HG03064 (cell line): ENCODE measurements around the gene PRCC.

Experiments used
- ATAC-seq: cut with Tn5 transposase; IDR thresholded peaks from one replicate; pipeline ENCODE4 v1.9.1; 2021; ENCODE audit warnings: low read depth; ENCODE audit not compliant: unreplicated experiment

The PRCC gene

DNA sequence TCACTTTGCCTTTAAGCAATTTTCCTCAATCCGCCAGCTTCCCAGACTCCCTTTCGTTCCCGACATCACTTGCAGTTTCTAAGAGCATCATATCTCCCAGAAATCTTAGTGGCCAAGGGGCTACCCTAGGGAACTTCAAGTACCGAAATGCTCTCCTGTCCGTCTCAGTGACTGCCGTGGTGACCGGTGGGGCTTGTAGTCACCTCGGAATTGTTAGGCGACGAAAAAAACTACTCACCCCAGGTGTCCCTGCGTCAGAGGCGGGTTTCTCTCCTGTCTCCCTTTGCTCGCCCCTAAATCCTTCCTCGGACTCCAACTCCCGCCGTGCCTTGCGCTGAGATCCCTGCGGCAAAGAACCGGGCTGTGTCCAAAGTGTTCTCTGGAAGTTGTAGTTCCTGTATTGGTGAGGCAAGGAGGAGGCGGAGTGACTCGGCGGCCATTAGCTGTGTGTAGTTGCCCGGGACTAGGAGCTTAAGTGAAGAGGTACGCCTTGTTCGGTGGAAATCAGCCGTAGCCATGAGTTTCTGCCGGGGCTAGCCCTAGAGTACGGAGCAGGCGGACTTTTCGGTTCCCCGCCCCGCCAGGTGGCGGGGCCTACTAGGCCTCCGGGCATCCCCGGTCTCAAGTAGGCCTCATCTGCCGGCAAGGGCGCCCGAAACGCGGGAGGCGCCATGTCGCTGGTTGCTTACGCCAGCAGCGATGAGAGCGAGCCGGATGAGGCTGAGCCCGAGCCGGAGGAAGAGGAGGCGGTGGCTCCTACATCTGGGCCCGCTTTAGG, at the start of gene PRCC:
Gene PRCC (plus strand): TSS at position 435 of the 778 bp plus-strand sequence. CDS start 237 bp downstream, at position 672.
- ATAC-seq, result peak; percentile 88

DNA sequence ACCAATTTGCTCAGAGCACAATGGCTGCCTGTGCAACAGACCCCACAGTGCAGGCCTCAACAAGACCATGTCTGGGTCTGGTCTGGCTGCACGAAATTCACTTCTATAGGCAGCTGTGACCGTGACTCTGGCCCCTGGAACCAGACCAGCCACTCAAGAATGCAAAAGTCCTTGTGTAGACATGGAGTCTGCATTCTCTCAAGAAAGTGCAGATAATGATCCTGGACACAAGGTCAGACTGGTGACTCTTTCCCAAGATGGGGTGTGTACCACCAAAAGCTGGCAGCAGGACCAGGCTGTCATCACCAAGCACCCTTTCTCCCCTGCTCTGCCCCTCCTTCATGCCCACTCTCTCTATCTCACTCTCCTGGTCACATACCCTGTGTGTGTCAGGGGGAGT, 46.2 kb upstream of the PRCC start:
- no peak for ATAC-seq

- ATAC-seq, result no peak
Measured at GRCh38 chr1:156721535-156721934, 45.8 kb upstream of the PRCC start.

DNA sequence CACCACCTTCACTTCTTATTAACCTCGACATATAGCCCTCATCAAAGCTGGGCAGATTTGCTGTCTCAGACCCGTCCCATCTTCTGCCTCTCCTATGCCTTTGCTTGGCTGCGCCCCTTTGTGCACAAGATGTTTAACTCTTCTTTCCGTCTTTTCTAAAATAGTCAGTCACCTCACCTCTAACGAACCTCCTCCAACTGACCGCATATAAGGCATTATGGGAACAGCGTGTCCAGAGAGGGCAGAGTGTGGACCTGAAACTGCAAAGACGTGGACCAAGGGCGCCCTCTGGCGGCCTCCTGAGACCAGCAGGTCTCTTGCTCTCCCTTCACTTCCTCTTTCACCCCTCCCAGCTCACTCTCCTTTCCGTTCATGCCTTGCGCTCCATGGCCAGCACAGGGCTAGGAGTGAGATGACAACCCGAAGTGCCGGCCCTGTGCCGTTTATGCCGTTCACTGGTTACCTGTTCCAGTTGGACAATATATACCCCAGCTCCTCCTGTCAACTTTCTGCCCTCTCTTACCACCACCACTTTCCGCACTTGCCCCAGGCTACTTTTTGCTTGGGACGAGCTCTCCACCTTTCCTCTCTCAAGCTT, 41.6 kb upstream of the PRCC start:
- no peak for ATAC-seq

GRCh38 chr1:156726549-156727226, 40.6 kb upstream of the PRCC start:
- no peak for ATAC-seq

DNA sequence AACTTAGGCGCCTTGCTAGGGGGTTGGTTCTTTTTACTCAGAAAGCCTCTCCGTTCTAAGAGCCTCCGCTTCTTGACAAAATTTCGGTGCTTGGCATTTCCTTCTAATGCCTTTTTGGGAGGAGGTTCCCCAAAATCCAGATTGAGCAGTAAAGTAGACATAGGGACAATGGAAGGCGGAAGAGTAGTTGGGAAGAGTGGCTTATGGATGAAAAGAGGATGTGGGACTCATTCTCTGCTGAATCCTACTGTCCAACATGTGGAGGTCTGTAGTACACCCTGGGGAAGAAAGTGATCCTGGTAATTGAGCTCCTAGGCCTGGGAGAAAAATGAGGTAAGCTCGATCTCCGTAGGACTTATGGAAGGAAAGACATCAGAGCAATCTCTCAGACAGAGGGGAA, 39.8 kb upstream of the PRCC start:
- no peak for ATAC-seq

DNA sequence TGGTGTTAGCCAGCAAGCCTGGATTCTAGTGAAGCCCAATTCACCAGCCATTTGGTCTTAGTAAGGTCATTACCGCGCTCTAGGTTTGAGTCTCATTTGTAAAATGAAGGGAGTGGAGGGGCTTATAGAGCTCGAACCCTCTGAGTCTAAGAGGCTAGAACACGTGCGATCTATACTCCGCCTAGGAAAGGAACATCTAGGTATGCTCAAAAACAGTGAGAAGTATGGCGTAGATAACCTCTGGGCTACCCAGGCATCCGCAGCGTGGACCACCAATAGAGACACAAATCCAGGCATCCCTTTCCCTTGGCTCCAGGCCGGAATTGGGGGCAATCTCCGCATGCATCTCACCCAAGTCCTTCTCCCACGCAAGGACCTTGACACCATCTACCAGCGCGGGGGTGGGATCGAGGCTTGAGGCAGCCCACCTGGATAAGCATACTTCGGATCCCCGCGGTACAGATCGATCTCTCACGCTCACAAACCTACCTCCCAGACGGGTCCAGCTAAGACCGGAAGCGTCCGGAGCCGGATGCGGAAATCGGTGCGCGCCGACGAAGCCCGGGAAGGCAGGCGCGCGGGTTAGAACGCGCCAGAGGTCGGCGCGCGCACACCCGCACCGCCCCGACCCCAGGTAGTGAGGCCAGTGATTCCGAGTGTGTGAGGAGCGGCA, 39.3 kb upstream of the PRCC start, which contains the start of gene METTL25B:
Gene METTL25B (plus strand): TSS at position 544 of the 673 bp plus-strand sequence. CDS start 636 bp downstream, outside the sequence.
- ATAC-seq, result peak; percentile 44

DNA sequence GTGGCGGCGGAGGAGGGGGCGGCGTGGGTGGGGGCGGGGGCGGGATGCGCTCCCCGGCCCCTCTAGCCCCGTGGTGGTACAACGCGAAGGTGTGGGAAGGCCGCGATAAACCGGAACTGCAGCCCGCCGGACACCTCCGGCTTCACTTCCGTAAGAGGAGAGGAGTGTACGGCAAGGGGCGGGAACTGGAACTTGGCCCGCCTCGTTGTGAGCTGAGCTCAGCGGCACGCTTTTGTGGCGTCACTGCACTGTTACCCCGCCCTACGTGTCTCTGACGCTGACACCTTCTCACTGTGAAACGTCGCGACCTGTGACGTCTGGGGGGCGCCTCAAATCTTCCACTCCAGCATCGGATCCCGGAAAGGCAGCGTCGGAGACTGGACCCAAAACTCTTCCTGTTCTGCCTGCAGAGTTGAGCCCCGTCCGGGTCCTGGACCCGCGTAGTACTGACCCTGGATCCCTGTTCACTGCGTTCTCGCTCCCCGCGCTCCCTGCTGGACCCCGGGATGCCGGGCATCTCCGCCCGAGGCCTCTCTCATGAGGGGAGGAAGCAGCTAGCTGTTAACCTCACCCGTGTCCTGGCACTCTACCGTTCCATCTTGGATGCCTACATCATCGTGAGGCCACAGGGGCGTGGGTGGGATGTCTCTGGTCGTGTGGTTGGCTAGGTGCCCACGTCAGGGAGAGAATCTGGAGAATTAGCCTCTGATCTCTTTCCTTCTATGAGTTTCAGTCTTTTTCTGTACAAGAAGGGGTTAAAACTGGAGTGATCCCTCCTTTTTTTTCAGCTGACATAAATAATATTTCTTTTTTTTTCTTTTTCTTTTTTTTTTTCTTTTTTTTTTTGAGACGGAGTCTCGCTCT, 38.5 kb upstream of the PRCC start, which contains the start of gene ISG20L2:
Gene ISG20L2 (minus strand): TSS at position 168 of the 864 bp plus-strand sequence. CDS start 1,114 bp downstream, outside the sequence.
- peak; percentile 84 for ATAC-seq

DNA sequence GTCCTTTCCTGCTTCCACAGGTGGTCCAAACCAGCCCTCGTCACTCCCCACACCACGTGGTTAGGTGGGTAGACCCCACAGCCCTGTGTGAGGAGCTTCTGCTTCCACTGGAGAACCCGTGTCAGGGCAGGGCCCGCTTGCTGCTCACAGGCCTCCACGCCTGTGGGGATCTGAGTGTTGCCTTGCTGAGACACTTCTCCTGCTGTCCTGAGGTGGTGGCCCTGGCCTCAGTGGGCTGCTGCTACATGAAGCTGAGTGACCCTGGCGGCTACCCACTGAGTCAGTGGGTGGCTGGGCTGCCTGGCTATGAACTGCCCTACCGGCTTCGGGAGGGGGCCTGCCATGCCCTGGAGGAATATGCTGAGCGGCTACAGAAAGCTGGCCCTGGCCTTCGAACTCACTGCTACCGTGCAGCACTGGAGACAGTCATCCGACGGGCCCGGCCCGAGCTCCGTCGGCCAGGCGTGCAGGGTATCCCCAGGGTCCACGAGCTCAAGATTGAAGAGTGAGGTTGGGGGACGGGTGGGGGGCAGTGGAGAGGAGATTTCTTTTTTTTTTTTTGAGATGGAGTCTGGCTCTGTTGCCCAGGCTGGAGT, 33.2 kb upstream of the PRCC start:
- no peak for ATAC-seq

DNA sequence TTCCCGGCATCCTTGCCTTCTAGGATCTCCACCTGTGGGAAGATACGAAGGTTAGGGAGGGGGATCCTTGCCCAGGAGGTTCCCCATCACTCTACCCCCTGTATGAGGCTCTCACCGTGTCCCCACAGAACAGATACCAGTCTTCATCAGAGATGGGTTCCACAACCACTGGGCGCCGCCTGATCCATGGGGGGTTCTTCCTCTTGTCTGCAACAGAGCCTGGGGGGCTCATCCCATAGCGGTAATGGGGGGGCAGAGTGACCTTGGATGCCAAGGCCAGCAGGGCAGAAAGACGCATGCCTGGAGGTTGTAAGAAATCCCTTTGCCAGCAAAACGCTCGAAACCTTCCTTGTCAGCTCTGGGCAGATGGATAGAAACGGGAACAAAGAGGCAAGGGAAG, 28.9 kb upstream of the PRCC start:
- ATAC-seq, result no peak

DNA sequence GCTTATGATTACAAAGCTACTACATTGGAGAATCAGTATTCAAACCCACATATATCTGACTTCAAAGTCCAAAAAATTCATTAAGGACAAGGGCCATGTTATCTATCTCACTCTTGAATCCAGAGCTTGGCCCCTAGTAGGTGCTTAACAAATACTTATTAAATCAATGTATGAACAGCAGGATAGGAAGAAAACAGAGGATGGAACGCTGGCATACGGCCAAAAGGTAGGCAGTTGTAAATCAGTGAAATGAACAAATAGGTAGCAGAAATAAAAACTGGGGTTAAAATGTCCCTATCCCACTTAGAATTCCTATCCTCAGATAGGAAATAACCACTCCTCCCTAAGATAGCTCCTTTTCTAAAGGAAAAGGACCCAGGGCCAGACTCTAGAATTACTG, 28.4 kb upstream of the PRCC start:
- ATAC-seq, result no peak

DNA sequence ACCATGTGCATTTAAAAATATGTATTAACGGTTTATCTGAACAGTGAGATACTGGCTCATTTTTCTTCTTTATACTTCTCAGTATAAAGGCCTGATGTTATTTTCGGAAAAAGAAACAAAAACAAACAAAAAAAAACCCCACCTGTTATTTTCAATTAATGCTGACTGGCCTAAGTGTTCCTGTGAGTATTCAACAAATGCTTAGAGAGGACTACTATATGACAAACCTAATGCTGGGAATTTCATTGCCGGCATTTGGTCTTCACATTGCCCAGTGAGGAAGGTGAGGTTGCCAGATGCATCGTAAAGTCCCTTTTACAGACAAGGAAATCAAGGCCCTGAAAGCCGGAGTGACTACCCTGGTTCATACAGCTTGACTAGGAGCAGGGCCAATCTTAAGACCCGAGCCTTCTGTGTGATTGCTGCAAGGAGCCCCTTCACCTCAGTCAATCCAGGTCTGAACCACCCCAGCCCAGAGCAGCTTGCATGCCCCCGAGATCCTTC, 27.0 kb upstream of the PRCC start:
- ATAC-seq, result no peak

GRCh38 chr1:156740741-156741480, 26.4 kb upstream of the PRCC start, which contains the start of gene MRPL24:
Gene MRPL24 (minus strand): TSS chr1:156741088. CDS start chr1:156738704, 2,384 bp downstream.
- peak; percentile 76 for ATAC-seq

DNA sequence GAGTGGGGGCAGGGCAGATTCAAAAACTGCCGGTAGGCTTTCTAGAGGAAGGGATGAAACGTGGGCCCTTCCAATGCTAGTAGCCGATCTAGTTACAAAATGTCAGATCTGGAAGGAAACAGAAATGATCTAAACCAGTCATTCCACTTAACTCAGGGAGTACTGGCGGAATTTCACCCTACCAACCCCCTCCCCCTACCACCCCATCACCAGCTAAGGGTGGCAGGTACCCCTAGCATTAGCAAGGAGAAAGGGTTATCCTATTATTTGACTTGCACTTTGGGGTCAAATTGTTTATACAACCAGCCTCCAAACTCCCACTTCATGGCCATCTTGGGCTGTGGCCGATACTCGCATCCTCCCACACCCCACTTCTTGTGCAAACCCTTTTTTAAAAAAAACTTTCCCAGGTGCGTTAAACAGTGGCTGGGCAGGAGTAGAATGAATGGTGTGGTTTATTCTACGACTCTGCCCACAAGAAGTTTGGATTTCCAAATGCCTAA, 25.8 kb upstream of the PRCC start:
- ATAC-seq, result no peak

DNA sequence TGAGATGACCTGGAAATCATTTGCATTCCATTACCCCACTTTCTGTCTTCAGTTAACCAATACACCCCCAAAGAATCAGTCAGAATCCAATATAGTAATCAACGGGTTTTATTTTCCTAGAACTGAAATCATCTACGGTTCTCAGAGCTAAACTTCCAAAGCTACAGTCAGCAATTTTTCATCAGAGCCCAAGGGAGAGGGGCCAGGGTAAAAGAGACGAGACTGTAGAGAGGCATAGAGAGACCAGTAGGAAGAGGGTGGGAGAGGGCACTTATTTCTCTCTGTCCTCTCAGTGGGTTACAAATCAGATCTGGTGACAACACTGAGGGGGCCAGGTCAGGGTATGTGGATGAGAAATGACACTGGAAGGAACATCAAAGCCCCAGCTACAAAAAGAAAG, 25.3 kb upstream of the PRCC start:
- ATAC-seq, result no peak

DNA sequence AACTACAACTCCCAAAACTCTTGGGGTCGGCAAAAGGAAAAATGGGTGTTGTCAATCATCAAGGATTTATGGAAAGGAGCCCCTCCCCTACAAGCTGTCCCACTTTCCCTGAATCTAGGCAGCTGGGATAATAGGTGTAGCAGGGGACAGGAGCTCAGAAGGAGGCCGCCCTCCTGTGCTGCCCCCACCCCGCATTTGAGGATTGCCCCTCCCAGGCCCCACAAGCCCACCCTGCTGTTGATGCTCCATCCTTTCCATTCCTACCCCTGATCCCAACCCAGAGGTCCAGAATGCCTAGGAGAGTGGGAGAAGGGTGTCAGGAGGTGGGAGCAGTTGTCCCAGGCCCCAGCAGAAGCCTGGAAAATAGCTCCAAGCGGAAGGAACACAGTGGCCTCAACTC, 24.5 kb upstream of the PRCC start:
- no peak for ATAC-seq

- ATAC-seq, result no peak
Measured at GRCh38 chr1:156743367-156744302, 23.7 kb upstream of the PRCC start.
